Testis (tissue), 2 donors: Measurements from ENCODE around the gene PINK1.

Experiments used
- CTCF ChIP-seq, 3 experiments: fragments of 450-650 bp in 2 of 3; fragments of 200-600 bp in 1 of 3; sonication (generic) in 1 of 3; IDR thresholded peaks; one replicate each; pipeline ENCODE4 v1.5.1; 2016 to 2019; ENCODE audit warnings: antibody characterized with exemption in 3 of 3, mild to moderate bottlenecking in 2 of 3, moderate library complexity in 1 of 3
- POLR2A ChIP-seq: fragments of 450-650 bp; IDR thresholded peaks from one replicate; pipeline ENCODE4 v1.6.1; 2017; ENCODE audit warnings: antibody characterized with exemption, mild to moderate bottlenecking, moderate library complexity

GRCh38 chr1:20612221-20612746 is 21.0 kb upstream of the PINK1 start:
- no peak for TF ChIP-seq CTCF (IDR thresholded peaks at IDR 0.05)
- no peak for TF ChIP-seq POLR2A
